ENCODE results near the gene DDIT4.
"Not testable (repeated sequence)": the region's sequence is repeated elsewhere in the genome, so short reads cannot be mapped to it uniquely, and the experiment has no call there.

Gene DDIT4

GRCh38 chr10:72273410-72274212 lies at the start of gene DDIT4:
Gene DDIT4 (plus strand): TSS chr10:72273924. CDS start chr10:72274217, 293 bp downstream.
- DNase-seq (ENCODE audit: low read depth, low spot score), result peak; percentile 93

GRCh38 chr10:72224191-72224590 lies 49.5 kb upstream of the DDIT4 start:
- not testable (repeated sequence) for DNase-seq (ENCODE audit: low read depth, low spot score)

GRCh38 chr10:72226418-72227027 lies 47.2 kb upstream of the DDIT4 start:
- DNase-seq (ENCODE audit: low read depth, low spot score), result no peak

GRCh38 chr10:72227826-72228225 lies 45.9 kb upstream of the DDIT4 start:
- DNase-seq (ENCODE audit: low read depth, low spot score), result no peak

- DNase-seq (ENCODE audit: low read depth, low spot score), result no peak
Observed at GRCh38 chr10:72228318-72228751, 45.4 kb upstream of the DDIT4 start.

GRCh38 chr10:72229261-72230251 lies 44.2 kb upstream of the DDIT4 start:
- DNase-seq (ENCODE audit: low read depth, low spot score), result no peak

GRCh38 chr10:72233621-72234020 lies 40.1 kb upstream of the DDIT4 start:
- no peak for DNase-seq (ENCODE audit: low read depth, low spot score)

GRCh38 chr10:72234560-72235095 lies 39.1 kb upstream of the DDIT4 start:
- DNase-seq (ENCODE audit: low read depth, low spot score), result no peak

- no peak for DNase-seq (ENCODE audit: low read depth, low spot score)
Observed at GRCh38 chr10:72235544-72236279, 38.0 kb upstream of the DDIT4 start.

GRCh38 chr10:72238392-72239175 lies 35.1 kb upstream of the DDIT4 start:
- no peak for DNase-seq (ENCODE audit: low read depth, low spot score)

- no peak for DNase-seq (ENCODE audit: low read depth, low spot score)
Observed at GRCh38 chr10:72239409-72239808, 34.3 kb upstream of the DDIT4 start.

- DNase-seq (ENCODE audit: low read depth, low spot score), result no peak
Observed at GRCh38 chr10:72240371-72240770, 33.4 kb upstream of the DDIT4 start.

GRCh38 chr10:72241691-72242252 lies 32.0 kb upstream of the DDIT4 start:
- DNase-seq (ENCODE audit: low read depth, low spot score), result no peak

- no peak for DNase-seq (ENCODE audit: low read depth, low spot score)
Observed at GRCh38 chr10:72242675-72243074, 31.0 kb upstream of the DDIT4 start.

- DNase-seq (ENCODE audit: low read depth, low spot score), result no peak
Observed at GRCh38 chr10:72243822-72244437, 29.8 kb upstream of the DDIT4 start.

GRCh38 chr10:72244573-72245038 lies 29.1 kb upstream of the DDIT4 start:
- DNase-seq (ENCODE audit: low read depth, low spot score), result no peak

GRCh38 chr10:72245949-72246525 lies 27.7 kb upstream of the DDIT4 start:
- DNase-seq (ENCODE audit: low read depth, low spot score), result no peak

GRCh38 chr10:72248468-72249151 lies 25.1 kb upstream of the DDIT4 start:
- peak; percentile 51 for DNase-seq (ENCODE audit: low read depth, low spot score)
